Measurements from ENCODE around the gene MRC1.

- TF ChIP-seq CTCF (IDR thresholded peaks at IDR 0.05; ENCODE audit: insufficient read depth, low read length) (no peak), GABPA (IDR thresholded peaks at IDR 0.05; ENCODE audit: low read depth) (no peak), REST (IDR thresholded peaks at IDR 0.05; ENCODE audit: insufficient replicate concordance, low read depth) (no peak)
These were observed 15.1 kb upstream of the MRC1 start for GRCh38 chr10:17793823-17794644.
